Activated CD4-positive, alpha-beta T cell treated with anti-CD3 and anti-CD28 coated beads, Interleukin-2, amount 50 U/mL, for 4 hours (primary cell): ENCODE results near the gene THADA.
"Not testable (repeated sequence)": the region's sequence is repeated elsewhere in the genome, so short reads cannot be mapped to it uniquely, and the experiment has no call there.

ENCODE experiments used
- DNase-seq, 2 experiments: peaks; one replicate each; pipeline ENCODE4 v3.0.0-alpha.2; 2020

Gene THADA, protein sequence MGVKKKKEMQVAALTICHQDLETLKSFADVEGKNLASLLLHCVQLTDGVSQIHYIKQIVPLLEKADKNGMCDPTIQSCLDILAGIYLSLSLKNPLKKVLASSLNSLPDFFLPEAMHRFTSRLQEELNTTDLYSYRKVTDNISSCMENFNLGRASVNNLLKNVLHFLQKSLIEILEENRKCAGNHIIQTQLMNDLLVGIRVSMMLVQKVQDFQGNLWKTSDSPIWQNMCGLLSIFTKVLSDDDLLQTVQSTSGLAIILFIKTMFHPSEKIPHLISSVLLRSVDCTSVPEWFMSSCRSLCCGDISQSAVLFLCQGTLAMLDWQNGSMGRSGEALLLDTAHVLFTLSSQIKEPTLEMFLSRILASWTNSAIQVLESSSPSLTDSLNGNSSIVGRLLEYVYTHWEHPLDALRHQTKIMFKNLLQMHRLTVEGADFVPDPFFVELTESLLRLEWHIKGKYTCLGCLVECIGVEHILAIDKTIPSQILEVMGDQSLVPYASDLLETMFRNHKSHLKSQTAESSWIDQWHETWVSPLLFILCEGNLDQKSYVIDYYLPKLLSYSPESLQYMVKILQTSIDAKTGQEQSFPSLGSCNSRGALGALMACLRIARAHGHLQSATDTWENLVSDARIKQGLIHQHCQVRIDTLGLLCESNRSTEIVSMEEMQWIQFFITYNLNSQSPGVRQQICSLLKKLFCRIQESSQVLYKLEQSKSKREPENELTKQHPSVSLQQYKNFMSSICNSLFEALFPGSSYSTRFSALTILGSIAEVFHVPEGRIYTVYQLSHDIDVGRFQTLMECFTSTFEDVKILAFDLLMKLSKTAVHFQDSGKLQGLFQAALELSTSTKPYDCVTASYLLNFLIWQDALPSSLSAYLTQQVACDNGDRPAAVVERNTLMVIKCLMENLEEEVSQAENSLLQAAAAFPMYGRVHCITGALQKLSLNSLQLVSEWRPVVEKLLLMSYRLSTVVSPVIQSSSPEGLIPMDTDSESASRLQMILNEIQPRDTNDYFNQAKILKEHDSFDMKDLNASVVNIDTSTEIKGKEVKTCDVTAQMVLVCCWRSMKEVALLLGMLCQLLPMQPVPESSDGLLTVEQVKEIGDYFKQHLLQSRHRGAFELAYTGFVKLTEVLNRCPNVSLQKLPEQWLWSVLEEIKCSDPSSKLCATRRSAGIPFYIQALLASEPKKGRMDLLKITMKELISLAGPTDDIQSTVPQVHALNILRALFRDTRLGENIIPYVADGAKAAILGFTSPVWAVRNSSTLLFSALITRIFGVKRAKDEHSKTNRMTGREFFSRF (N-terminal part only)

DNA sequence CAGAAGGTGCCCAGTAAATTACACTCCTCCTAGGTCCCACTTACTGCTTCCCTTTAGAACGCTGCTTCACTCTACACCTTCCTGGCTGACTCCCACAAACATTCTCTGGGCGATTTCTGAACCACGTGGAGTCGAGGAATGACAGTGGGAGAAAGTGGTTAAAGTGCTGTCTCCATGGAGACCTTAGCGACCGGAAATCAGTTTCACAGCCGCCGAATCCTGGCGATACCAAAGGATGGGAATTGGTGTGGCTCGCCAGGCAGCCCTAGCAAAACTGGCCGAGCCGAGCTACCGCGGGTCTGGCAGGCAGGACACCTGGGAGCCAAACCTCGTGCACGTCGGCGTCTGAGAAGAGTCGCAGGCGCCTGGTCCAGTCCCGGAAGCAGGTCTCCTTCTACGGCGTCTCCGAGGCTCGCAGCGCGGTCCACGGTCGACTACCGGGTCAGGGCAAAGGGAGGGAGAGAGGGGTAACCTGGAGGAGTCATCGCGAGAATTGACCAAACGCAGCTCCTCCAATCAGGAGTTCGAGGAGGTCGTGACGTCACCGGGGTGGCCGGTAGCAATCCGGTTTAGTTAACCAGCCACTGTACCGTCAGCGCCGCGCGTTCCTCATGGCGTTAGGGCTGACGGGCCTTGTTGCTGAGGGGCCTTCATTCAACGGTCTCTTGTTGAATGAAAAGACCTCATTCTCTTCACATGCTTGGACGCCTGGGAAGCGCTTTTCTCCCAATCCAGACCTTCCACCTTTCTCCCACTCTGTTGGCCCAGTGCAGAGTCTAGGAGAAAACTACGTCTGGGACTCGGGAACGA lies at the start of gene THADA:
TSS of gene THADA (minus strand) at position 436 of the 810 bp plus-strand sequence. CDS start 3,646 bp downstream, outside the sequence.
- DNase-seq = peak; percentile 95 to 97

DNA sequence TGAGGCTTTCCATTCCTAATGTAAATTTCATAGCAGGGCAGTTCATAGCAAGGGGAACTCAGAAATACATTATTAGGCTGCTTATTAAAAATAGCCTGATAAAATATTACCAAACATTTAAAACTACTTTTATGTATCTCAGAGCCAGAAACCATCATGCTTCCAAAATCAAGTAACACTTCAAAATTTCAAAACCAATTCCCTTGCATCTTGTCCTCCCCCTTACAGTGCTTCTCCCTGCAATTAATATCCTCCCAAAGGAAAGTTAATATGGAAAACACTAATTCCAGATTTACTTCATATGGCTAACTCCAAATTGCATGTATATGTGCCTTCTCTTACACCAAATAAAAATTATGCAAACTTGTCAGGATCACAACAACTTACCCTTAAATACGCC lies 47.8 kb upstream of the THADA start:
- no peak for DNase-seq

DNA sequence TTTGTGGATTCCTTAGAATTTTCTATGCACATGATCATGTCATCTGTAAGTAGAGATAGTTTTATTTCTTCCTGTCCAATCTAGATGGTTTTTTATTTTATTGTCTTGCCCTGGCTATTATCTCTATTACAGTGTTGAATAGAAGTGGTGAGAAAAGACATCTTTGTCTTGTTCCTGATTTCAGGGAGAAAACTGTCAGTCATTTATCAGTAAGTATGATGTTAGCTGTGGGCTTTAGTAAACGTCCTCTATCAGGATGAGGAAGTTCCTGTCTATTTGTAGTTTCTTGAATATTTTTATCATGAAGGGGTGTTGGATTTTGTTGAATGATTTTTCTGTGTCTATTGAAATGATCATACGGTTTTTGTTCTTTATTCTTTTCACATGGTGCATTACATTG lies 46.5 kb upstream of the THADA start:
- DNase-seq = no peak

DNA sequence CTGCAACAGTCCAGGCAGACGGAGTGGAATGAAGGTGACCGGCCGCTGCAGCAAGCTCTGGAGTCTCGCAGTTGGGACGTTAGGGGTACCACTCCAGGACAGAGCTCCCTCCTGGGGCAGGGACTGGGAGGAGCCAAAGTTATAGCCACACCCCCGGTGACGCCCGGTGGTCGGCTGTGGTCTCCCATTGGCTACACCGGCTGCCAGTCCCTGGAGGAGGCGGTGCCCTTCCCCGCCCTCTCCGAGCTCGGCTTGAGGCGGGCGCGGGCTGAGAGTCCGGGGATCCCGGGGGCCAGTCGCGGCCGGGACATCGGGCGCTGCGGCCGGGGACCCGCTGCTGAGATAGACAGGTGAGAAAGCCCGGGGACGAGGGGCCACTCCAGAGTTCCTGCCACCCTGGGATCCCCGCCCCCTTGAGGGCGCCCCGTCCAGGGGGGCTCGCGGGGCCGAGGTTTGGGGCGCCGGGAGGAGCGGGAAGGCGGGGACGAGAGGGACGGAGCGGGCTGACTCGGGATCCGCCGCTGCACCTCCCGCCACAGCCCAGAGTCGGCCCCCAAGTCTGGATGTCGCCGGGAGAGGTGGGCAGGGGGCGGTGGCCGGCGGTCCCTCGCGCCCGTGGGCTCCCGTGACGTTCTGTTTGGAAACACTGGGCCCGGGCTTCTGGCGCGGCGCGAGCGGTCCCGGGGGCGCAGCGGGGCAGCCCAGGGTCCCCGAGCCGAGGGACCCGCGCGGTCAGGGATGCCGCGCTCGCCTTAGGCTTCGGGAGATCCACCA lies 41.4 kb upstream of the THADA start, which contains the start of gene PLEKHH2:
TSS of gene PLEKHH2 (plus strand) at position 231 of the 774 bp plus-strand sequence. CDS start 7,414 bp downstream, outside the sequence.
- DNase-seq = peak; percentile 84 to 85

DNA sequence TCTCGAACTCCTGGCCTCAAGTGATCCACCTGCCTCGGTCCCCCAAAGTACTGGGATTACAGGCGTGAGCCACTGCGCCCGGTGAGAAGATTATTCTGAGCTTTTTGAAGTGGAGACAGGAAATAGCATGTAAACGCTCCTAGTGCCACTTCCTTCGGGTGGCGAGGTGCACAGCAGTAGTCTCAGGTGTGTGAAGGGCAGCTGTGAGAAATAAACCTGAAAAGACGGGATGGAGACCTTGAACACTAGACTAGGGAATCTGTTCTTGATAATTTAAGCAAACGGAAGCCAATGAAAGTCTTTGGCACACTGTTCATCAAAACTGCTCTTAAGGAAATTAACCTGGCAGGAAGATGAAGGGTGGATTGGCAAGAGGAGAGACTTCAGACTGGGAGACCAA lies 40.8 kb upstream of the THADA start:
- DNase-seq = peak in 1 of 2 experiments; percentile 7

DNA sequence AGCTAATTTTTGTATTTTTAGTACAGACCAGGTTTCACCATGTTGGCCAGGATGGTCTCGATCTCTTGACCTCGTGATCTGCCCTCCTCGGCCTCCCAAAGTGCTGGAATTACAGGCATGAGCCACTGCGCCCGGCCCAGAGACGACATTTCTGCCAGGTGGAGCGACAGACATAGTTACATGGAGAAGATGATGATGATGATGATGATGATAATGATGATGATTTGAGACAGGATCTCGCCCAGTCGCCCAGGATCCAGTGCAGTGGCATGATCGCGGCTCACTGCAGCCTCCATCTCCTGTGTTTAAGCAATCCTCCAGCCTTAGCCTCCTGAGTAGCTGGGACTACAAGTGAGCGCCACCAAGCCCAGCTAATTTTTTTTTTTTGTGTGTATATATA lies 40.3 kb upstream of the THADA start:
- DNase-seq = not testable (repeated sequence)

DNA sequence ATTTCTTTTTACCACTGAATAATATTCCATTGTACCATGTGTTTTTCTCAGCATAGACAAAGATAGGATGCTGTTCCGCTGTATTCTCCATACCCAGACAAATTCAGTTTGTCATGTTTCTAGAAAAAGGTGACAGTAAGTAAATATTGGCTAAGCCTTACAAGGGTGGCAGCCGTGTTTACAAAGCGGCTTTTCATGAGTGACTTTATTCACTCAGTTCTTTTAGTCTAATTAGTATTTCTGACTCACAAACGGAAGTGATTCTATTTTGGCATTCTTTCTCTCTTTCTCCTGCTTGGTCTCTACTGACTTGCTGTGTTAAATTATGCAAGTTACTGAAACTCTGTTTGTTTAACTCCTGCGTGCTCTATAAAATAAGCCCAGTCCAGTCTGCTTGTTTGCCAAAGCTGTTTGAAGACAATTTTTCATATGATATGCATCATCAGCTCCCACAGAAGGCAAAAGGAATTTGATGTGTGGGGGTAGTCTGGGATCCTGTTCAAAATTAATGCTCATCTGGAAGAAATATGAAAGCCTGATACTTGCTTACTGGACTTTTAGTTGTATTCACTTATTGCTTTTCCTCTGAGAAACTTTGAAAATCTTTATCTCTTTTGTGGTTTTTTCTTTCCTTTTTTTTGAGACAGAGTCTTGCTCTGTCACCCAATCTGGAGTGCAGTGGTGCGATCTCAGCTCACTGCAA lies 38.9 kb upstream of the THADA start:
- DNase-seq = no peak

DNA sequence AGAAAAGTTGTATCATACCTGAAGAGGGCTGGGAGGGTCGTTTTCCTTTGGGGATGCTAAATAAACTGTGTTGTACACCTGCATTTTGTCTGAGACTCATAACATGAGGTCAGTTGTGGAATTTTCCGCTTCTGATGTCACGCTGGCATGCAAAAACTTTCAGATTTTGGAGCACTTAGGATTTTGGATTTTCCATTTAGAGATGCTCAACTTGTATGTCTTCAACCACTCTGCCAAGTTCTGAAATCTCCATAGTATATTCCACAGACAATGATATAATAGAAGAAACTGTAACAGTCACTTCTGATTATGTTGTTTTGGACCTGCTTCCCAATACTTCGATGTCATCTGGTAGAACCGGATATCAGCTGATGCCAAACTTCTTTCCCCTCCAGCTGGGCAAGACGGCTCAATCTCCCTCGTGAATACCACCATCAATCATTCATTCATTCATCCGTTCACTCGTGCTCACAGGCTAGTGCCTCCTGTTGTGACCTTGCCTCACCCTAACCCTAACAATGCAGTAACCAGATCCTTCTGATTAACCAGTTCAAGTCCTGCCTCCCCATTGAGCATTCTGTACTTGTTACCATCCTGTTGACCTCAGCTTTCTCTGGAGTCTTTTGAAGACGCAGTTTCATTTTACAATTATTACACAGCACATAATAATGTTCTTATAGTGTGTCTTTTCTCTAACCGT lies 35.9 kb upstream of the THADA start:
- DNase-seq = no peak

DNA sequence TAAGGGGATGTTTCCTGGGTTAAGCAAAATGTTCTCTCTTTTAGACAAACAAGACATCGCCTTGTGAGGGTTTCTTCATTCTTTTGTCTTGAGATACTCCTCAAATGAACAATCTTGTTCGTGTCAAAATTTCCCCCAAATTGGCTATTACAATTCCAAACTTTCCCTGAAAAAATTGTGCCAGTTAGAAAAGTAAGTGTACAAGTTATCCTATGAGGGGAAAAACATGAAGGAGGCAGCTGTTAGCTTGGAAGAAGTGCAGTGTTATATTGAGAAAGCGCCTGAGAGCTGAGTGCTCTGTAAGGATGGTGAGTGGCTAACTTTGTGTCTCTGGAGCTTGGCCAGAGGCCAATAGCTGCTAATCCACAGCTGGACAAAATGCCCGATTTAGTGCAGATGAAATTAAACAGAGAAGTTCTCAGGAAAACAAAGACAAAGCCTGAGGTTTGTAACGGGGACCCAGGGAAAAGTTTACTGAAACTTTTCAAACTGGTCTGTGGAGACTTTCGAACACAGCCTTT lies 27.2 kb upstream of the THADA start:
- no peak for DNase-seq

DNA sequence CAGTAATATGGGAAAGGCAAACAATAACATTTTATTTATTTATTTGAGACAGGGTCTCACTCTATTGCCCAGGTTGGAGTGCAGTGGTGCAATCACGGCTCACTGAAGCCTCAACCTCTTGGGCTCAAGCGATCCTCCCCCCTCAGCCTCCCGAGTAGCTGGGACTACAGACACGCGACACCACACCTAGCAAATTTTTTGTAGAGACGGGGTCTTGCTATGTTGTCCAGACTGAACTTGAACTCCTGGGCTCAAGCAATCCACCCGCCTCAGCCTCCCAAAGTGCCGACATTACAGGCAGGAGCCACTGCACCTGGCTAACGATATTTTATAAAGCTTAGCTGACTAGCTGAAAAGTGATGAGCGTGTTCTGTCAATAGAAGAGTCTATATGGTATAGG lies 23.7 kb upstream of the THADA start:
- no peak for DNase-seq

DNA sequence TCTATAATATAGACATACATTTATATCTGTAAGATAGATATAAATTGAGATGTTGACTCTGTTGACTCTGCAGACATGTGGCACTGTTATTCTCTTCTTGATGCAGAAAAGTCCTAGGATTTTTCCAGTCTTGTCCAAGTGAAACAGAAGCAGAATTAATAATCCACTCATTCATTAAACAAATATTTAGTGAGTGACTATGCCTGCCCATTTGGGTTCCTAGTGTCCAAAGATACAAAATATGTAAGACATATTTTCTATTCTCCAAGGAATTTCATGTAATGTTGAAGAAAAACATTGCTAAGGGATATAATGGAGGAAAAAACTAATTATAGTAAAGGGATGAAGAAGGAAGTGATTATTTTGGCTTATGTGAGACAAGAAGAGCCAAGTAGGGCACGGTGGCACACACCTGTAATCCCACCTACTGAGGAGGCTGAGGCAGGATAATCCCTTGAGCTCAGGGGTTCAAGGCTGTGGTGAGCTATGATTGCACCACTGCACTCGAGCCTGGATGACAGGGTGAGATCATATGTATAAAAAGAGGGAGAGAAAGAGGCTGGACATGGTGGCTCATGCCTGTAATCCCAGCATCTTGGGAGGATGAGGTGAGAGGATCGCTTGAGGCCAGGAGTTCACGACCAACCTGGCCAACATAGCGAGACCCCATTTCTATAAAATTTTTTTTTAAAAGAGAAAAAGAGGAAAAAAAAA lies 21.3 kb upstream of the THADA start:
- no peak for DNase-seq

DNA sequence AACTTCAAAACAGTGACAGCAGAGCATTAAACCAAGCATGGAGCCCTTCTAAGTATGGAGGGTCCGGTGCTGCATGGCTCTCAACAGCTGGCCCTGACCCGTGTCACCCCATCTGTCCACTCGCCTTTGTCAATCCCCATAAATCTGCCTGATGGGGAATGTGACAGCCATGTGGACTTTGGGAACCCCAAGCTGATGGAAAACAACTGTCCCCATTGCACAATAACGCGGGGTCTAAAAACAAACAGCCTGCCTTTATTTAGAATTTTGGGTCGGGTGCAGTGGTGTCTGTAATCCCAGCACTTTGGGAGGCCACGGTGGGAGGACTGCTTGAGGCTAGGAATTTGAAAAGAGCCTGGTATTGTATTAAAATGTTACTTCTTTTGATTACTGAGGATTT lies 17.1 kb upstream of the THADA start:
- DNase-seq = no peak

DNA sequence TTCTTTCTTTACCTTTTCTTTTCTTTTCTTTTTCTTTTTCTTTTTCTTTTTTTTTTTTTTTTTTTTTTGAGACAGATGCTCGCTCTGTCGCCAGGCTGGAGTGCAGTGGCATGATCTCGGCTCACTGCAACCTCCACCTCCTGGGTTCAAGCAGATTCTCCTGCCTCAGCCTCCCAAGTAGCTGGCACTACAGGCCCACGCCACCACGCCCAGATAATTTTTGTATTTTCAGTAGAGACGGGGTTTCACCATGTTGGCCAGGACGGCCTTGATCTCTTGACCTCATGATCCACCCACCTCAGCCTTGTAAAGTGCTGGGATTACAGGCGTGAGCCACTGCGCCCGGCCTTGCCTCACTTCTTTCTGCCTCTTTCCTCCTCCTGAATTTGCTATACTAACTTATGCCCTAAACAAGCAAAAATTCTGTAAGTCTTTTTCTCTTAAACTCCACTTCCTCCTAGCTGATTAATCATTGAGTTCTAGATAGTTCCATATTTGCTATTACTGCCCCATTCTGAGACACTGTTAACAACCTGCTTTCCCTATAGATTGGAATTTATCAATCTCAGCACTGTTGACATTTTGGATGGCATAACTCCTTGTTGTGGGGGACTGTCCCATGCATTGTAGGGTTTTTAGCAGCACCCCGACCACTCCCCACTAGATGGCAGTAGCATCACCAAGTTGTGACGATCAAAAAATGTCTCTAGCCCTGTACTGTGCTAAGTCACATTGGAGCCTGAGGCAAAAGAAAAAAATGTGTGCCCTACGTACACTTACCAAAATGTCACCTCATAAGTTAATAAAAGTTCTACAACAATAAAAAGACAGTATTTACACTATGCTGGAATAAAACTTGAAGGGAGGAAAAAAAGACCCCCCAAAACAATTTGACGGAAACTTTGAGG lies 16.4 kb upstream of the THADA start:
- DNase-seq = peak; percentile 60 to 69

DNA sequence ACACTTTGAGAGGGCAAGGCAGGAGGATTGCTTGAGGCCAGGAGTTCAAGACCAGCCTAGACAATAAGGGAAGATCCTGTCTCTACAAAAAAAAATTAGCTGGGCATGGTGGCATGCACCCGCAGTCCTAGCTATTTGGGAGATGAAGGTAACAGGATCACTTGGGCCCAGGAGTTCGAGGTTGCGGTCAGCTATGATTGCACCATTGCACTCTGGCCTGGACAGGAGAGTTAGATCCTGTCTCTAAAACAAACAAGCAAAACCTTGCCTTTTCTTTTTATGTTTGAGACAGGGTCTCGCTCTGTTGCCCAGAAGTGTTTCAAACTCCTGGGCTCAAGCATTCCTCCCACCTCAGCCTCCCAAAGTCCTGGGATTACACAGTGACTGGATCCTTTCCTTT lies 14.5 kb upstream of the THADA start:
- DNase-seq = no peak

DNA sequence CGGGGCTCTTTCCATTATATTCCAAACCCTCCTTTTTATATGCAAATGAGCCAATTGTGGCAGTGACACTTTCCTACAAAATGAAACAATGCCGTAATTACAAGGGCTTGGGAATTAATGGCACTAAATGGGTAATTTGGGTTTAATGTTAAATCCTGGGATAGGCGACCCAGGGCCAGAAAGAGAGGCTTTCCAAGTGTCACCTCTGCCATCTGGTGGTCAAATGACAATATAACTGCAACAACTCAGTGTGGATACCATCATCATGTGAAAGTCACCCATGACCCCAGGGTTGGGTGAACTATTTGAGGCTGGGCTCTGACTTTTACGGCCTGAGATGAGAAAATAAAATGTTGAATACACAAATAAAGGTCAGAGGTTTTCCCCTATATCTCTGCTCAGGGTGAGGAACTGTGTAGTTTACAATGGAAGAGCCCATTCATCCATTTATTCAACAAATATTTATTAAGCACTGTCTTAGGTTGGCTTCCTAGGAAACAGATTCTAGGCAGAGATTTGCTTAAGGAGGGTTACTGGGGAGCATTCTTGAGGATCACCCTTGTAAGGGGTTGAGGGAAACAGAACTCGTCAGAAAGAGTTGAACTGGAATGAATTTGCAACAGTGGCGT lies 13.6 kb upstream of the THADA start:
- no peak for DNase-seq

DNA sequence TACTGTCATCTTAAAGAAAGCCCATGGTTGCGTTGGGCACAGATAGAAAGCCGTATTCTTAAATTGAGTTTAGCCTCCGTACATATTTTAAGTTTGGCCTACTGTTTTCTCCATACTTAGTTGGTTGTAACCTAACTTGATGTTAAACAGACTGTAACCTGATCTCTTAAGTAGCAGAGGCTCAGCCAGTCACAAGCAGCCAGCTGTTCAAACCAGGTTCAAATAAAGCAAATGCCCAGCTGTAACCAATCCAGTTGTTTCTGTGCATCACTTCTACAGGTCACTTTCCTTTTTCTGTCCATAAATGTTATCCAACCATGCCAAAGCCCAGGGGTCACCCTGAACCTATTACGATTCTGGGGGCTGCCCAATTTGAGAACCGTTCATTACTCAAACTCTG lies 10.0 kb upstream of the THADA start:
- DNase-seq = no peak

DNA sequence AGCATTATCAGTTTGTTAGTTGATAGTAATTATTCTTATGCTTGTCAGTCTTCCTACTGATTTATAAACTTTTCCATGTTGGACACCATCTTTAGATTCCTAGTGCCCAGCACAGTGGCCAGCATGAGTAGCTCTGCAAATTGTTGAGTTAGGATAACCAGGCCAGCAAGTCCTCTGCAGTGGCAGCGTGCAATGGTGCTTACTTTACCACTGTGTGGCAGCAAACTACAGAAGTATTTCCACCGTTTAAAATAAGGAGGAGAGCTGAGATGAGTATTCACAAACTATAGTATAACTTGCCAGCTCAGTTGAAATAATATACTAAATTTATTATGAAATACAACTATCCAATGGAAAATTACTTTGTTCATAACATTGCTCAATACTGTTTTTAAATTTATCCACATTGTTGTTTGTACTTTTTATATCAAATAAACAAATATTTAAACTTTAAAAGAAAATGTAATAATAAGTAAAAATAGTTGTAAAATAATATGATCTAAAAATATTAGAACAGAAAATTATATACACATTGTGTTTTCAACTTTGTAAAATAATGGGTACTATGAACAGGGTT lies 9.3 kb upstream of the THADA start:
- DNase-seq = no peak
